GM21576 (cell line): Measurements from ENCODE around the gene ZNF727.
"Not testable (repeated sequence)": the region's sequence is repeated elsewhere in the genome, so short reads cannot be mapped to it uniquely, and the experiment has no call there.

Experiments used
- ATAC-seq: cut with Tn5 transposase; IDR thresholded peaks from one replicate; pipeline ENCODE4 v1.9.1; 2021; ENCODE audit warnings: mild to moderate bottlenecking, moderate library complexity; ENCODE audit not compliant: unreplicated experiment

Gene ZNF727

DNA sequence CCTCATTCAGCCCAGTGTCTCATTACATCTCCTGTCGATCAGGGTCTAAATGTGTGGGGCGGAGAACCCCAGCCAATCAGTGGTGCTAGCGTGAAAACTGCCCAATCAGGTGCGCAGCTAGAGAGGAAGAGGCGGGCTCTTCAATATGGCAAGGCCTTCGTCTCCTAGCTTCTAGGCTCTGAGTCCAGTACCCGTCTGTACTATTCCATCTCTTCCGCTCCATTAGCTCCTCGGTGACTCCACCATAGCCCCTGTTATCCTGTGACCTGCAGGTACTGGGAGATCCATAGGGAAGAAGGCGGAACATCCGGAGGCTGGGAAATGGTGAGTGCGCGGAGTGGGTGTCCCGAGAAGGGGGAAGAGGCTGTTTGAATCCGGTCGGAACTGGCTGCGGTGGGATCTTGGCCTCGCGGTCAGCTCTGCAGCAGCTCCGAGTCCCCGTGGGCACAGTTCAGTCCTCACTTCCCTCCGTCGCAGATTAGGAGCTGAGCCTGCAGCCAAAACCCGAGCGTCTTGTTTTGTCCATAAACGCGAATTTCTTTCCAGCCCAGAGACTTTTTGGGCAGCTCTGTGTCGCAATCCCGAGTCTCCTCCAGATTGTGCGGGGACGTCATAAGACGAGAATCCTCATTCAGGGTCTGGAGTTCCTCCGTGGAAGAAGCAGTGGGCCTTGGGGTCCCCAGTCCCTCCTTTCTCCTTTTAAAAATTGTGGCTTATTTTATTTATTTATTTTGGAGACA lies at the start of gene ZNF727:
Gene ZNF727, plus strand, starts transcription at position 134 of the 740 bp plus-strand sequence. Its CDS starts 188 bp downstream, at position 322.
- no peak for ATAC-seq

DNA sequence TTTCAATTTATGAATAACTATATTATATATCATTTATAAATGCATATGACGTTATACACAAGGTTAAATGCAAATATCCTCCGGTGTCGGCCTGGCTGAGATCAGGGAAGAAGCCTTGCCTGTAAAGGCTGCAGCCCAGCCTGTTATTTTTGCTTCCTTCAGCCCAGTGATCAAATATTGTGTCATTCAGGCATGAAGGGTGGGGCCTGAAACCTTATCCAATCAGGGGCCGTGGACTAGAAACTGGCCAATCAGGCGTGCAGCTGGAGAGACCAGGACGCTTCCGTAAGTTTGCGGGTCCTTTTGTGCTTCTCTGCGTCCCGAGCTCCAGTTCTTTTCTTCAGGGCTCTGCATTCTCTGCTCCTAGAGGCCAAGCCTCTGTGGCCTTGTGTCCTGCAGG lies 46.7 kb upstream of the ZNF727 start, which contains the start of gene ZNF722:
Gene ZNF722, plus strand, starts transcription at position 301 of the 400 bp plus-strand sequence. CDS start 113 bp downstream, outside the sequence.
- ATAC-seq, result no peak

DNA sequence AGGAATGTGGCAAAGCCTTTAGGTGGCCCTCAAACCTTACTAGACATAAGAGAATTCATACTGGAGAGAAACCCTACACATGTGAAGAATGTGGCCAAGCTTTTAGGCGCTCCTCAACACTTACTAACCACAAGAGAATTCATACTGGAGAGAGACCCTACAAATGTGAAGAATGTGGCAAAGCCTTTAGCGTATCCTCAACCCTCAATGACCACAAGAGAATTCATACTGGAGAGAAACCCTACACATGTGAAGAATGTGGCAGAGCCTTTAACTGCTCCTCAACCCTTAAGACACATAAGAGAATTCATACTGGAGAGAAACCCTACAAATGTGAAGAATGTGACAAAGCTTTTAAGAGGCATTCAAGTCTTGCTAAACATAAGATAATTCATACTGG lies 29.7 kb upstream of the ZNF727 start:
- not testable (repeated sequence) for ATAC-seq

DNA sequence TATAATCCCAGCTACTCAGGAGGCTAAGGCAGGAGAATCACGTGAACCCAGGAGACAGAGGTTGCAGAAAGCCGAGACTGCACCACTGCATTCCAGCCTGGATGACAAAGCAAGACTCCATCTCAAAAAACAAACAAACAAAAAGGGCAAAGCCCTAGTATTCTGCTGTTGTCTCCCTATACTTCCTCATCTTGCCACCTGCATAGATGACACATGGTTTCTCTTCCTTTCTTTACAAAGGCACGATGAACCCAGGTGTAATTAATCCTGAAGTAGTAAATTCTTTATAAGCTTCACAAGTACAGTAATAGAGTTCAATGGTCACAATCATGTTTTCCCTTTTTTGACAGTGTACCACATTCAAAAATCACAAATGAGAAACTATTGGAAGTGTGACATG lies 9.8 kb upstream of the ZNF727 start:
- ATAC-seq, result no peak

DNA sequence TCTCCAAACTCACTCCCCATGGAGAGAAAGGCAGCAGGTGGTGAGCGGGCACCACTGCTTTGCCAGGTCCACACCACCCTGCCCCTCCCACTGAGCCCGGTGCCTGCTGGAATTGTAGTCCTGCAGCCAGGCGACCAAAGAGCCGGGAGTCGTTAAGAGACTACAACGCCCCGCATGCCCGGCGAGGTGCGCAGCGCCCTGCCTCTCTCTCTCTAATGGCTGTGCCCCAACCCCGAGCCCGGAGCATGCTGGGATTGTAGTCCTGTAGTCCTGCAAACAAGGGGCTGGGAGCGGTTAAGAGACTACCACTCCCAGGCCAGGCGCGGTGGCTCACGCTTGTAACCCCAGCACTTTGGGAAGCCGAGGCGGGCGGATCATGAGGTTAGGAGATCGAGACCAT lies 8.1 kb upstream of the ZNF727 start:
- no peak for ATAC-seq

DNA sequence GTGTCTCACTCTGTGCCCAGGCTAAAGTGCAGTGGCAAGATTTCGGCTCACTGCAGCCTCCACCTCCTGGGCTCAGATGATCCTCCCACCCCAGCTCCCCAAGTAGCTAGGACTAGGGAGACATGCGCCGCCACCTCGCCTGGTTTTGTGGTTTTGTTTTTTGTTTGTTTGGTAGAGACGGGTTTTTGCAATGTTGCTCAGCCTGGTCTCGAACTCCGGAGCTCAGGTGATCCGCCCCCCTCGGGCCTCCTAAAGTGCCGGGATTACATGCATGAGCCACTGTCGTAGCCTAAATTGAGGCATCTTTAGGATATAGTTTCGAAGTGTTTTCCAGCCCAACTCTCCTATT lies 781 bp downstream of the ZNF727 start:
- ATAC-seq, result no peak

DNA sequence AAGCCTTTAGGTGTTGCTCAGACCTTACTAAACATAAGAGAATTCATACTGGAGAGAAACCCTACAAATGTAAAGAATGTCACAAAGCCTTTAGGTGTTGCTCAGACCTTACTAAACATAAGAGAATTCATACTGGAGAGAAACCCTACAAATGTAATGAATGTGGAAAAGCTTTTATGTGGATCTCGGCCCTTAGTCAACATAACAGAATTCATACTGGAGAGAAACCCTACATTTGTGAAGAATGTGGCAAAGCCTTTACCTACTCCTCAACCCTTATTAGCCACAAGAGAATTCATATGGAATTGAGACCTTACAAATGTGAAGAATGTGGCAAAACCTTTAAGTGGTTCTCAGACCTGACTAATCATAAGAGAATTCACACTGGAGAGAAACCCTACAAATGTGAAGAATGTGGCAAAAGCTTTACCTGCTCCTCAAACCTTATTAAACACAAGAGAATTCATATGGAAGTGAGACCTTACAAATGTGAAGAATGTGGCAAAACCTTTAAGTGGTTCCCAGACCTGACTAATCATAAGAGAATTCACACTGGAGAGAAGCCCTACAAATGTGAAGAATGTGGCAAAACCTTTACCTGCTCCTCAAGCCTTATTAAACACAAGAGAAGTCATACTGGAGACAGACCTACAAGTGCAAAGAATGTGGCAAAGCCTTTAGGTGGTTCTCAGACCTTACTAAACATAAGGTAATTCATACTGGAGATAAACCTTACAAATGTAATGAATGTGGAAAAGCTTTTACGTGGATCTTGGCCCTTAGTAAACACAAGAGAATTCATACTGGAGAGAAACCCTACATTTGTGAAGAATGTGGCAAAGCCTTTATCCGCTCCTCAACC lies 32.8 kb downstream of the ZNF727 start:
- ATAC-seq, result not testable (repeated sequence)

DNA sequence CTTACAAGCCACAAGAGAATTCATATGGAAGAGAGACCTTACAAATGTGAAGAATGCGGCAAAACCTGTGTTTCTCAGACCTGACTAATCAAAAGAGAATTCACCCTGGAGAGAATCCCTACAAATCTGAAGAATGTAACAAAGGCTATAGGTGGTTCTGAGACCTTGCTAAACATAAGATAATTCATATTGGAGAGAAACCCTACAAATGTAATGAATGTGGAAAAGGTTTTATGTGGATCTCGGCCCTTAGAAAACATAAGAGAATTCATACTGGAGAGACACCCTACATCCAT lies 33.4 kb downstream of the ZNF727 start:
- no peak for ATAC-seq

DNA sequence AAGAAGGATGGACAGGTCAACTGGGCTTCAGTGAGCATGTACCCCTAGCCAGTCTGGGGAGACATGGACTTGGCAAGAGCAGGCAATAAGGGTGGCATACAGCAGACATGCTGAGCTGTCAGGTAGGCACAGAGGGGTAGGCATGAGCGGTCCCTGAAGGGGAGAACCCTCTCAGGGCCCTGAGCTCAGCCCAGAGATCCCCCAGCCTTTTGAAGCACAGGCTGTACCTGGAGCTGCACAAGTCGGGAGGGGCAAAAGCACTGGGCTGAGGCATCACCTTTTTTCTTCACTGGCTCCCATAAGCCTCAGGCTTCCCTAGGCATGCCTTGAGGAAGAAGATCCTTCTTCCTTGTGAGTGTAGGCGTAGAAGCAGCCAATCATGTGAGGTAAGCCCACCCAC lies 42.3 kb downstream of the ZNF727 start:
- no peak for ATAC-seq

DNA sequence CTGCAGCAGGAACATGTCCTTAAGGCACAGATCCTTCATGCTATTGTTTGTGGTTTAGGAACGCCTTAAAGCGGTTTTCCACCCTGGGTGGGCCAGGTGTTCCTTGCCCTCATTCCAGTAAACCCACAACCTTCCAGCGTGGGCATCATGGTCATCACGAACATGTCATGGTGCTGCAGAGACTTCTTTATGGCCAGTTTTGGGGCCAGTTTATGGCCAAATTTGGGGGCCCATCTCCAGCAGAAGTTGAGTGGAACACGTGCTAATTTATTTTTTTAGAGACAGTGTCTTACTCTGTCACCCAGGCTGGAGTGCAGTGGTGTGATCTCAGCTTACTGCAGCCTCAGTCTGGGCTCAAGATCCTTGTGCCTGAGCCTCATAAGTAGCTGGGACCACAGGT lies 43.6 kb downstream of the ZNF727 start:
- ATAC-seq, result not testable (repeated sequence)
